Diencephalon (tissue), 1 donor: ENCODE results near the gene PLAAT4. TPM values are rescaled to one million over a fixed set of nuclear protein-coding genes. Genes with fewer than 3 reads are reported as not detected.

Experiments used
- total RNA-seq: library from RNA; depleted of rRNA; stranded (reverse); fragments of >200 nt; gene quantifications from one replicate; pipeline ENCODE4 v1.2.3, GENCODE V29; 2014

PLAAT4 gene, protein sequence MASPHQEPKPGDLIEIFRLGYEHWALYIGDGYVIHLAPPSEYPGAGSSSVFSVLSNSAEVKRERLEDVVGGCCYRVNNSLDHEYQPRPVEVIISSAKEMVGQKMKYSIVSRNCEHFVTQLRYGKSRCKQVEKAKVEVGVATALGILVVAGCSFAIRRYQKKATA
- 10.6 TPM for total RNA-seq

DNA sequence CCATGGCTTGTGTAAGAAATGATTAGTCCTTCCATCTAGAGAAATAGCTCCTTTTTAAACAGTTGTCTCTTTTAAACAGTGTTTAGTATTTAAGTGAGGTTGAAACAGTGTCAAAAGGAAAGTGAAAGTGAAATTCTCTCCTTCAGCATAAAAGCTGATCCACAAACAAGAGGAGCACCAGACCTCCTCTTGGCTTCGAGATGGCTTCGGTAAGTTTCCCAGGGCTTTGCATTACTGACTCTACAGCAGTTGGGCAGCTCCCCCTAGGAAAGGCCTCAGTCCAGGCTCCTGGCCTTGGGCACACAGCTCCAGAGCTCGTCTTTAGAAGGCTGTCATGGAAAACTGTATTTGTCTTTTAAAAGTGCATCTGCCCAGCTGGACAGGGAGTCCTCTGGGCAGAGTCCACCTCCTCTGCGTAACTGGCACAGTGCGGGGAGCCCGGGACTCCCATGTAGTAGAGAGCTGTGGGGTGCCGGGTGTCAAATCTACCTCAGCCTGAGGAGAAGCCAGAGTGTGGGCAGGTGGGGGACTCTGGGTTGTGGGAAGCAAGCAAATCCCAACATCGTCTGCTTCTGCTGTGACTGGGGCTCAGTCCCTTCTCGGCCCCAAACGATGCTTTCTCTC lies at the start of gene PLAAT4:
TSS of gene PLAAT4 (plus strand) at position 140 of the 624 bp plus-strand sequence. CDS start at position 201, 61 bp downstream.

DNA sequence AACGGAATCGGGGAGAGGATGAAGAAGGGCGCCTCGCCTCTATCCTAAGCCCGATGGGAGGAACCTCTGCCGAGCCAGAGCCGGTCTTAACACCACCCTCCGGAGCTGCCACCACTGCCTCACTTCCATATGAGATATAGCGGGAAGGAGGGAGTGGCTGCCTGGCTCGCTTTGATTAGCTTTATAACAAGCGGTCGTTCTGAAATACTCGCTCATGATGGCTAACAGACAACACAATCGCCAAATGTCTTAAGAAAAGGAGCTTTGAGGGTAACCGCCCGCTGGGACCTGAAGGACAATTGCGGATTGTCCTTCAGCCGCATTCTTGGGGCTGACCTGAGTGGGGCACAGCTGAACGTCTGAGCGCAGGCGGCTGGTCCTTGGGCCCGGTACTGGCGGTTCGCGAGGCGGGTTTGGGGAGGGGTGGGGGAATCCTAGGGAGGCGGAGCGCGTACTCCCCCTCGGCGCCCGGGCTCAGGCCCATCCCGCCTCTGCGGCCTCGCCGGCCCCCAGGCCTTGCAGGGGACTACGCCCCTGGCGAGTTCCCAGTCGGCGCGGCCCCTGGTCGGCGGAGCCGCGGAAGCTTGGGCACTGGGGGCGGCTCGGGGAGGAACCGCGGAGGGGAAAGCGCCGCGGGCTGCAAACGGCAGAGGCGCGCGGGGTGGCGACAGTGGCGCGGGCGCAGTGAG lies 45.9 kb upstream of the PLAAT4 start, which contains the start of gene PLAAT5:
TSS of gene PLAAT5 (minus strand) at position 617 of the 689 bp plus-strand sequence. CDS start at position 484, 133 bp downstream.

DNA sequence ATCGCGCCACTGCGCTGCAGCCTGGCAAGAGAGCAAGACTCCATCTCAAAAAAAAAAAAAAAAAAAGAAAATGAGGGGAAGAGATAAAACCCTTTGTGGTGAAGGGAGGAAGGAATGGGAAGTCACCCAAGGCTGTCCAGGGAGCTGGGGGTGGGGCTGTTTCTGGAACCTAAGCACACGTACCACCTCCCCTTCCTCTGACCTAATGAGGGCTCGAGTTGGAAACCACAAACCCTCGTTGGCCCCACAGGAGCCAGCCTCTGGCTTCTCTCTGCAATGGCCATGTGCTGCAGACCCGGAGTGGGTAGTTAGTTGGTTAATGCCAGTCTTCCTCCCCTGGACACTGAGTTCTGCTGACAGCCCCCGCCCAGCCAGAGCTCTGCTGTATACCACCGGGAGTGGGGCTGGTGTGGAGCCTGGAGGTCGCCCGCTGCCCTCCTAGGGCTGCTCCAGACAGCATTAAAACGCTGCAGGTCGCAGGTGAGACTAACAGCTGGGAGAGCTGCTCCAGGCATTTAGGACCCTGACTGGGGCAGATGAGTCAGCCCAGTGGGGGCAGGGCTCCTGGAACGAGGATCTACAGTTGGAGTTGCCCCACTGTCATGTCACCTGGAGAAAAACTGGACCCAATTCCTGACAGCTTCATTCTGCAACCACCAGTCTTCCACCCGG lies 30.6 kb upstream of the PLAAT4 start, which contains the start of gene LGALS12:
TSS of gene LGALS12 (plus strand) at position 228 of the 672 bp plus-strand sequence. CDS start at position 603, 375 bp downstream.

GRCh38 chr11:63563201-63564055 lies 26.8 kb downstream of the PLAAT4 start, which contains the start of gene PLAAT2:
PLAAT2 (minus strand) TSS chr11:63563379; CDS start chr11:63563324, 55 bp downstream.

Other genes with a start within 250 kb of the PLAAT4 start
- not detected for gene SLC22A9, start 167.0 kb upstream of the PLAAT4 start, total RNA-seq
- gene PLAAT5, start 45.6 kb upstream of the PLAAT4 start, total RNA-seq, result 5.5 TPM
- gene LGALS12, start 30.7 kb upstream of the PLAAT4 start, total RNA-seq, result not detected
- not detected for gene PLAAT2, start 26.6 kb downstream of the PLAAT4 start, total RNA-seq
- 14.1 TPM for gene PLAAT3, start 77.6 kb downstream of the PLAAT4 start, total RNA-seq
- gene ATL3, start 134.6 kb downstream of the PLAAT4 start, total RNA-seq, result 30.9 TPM
- gene RTN3, start 144.7 kb downstream of the PLAAT4 start, total RNA-seq, result 391 TPM
- gene ZFTA, start 232.0 kb downstream of the PLAAT4 start, total RNA-seq, result 32.1 TPM